ENCODE data around the gene AKR1D1. TPM values are rescaled to one million over a fixed set of nuclear protein-coding genes. Genes with fewer than 3 reads are reported as not detected.

AKR1D1 gene
- total RNA-seq, 2 experiments from 2014 or later = not detected

DNA sequence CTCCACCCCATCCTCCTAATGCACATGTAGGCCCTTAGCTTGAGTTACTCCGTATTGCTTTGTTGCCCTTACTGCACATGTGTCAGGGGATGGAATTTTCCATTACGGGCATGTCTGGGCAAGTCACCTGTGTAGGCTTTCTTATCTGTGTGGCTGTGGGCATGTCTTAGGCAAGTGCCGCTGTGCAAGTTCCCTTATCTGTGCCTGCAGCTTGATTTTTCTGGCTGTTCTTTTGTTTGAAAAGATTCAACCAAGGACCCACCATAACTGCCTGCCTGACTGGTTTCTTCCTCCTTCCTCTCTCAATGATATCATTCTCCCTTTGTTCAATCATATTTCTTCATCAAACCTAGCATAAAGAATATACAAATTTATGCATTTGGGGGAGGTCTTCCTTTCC lies 88.5 kb downstream of the AKR1D1 start:
- H3K9me3 Mint-ChIP-seq = peaks cover 16% of the 10 kb centered on the region
- H3K36me3 Mint-ChIP-seq (ENCODE audit: low read depth) = peaks cover 8% of the 10 kb centered on the region
- intact Hi-C loops (cut with micrococcal nuclease) = loop anchor here (10.0 kb wide), 1 partner anchor 700 kb away; no protein-coding TSS in a partner anchor
- POLR2A ChIA-PET = no interaction called here
- peaks cover 6% of the 10 kb centered on the region for H3K27me3 Mint-ChIP-seq
- TF ChIP-seq, protein P1, sequence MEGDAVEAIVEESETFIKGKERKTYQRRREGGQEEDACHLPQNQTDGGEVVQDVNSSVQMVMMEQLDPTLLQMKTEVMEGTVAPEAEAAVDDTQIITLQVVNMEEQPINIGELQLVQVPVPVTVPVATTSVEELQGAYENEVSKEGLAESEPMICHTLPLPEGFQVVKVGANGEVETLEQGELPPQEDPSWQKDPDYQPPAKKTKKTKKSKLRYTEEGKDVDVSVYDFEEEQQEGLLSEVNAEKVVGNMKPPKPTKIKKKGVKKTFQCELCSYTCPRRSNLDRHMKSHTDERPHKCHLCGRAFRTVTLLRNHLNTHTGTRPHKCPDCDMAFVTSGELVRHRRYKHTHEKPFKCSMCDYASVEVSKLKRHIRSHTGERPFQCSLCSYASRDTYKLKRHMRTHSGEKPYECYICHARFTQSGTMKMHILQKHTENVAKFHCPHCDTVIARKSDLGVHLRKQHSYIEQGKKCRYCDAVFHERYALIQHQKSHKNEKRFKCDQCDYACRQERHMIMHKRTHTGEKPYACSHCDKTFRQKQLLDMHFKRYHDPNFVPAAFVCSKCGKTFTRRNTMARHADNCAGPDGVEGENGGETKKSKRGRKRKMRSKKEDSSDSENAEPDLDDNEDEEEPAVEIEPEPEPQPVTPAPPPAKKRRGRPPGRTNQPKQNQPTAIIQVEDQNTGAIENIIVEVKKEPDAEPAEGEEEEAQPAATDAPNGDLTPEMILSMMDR (IDR thresholded peaks at IDR 0.05) = no peak
- ATAC-seq (no peak), DNase-seq (no peak)
- no peak overlapping the region for H3K27ac Mint-ChIP-seq
- H3K4me3 Mint-ChIP-seq = no peak overlapping the region
- CTCF ChIA-PET = no interaction called here
- peaks cover 7% of the 10 kb centered on the region for H3K4me1 Mint-ChIP-seq (ENCODE audit: low read depth)

DNA sequence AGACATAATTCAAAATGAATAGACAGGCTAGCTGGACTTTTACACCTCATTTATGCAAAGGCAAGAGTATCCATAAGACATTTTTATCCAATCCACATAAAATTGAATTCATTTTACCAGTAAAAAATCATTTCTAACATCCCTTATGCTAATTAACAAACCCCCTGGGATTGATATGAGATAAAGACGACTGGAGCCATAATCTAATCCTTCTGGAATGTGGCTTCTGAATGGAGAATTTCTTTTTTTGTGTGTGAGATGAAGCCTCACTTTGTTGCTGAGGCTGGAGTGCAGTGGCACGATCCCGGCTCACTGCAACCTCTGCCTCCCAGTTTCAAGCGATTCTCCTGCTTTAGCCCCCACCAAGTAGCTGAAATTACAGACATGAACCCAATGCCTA lies 90.4 kb downstream of the AKR1D1 start:
- no peak for ATAC-seq
- no peak for DNase-seq
- Mint-ChIP-seq H3K36me3 (ENCODE audit: low read depth) (peaks cover 8% of the 10 kb centered on the region), H3K9me3 (peaks cover 16% of the 10 kb centered on the region), H3K27ac (no peak overlapping the region), H3K4me1 (ENCODE audit: low read depth) (peaks cover 14% of the 10 kb centered on the region), H3K4me3 (no peak overlapping the region), H3K27me3 (peaks cover 9% of the 10 kb centered on the region)
- TF ChIP-seq, protein P1 (IDR thresholded peaks at IDR 0.05) = no peak
- ChIA-PET POLR2A (no interaction called here), CTCF (interaction anchor here (1.5 kb wide), 1 partner anchor 572 kb away, joined by 7 read pairs; no protein-coding TSS in a partner anchor)
- intact Hi-C loops (cut with micrococcal nuclease) = loop anchor here (10.0 kb wide), 1 partner anchor 698 kb away; no protein-coding TSS in a partner anchor

DNA sequence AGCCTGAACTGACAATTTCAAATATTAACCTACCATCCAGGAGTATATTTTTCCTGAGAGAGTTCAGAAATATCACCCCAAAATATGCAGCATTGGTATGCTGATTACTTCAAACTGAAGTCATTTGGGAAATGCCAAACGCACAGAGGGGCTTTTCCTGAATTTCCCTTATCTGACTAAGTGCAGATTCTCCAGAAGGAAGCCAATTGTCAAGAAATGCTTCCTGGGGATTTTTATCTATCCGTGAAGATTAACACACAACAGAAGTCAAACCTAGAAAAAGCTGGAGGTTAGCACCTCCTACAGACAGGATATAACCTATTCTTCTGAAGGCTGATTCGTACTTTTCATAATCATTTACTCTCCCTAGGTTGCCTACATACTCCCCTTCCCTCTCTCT lies 91.0 kb downstream of the AKR1D1 start:
- Mint-ChIP-seq H3K4me1 (ENCODE audit: low read depth) (peaks cover 14% of the 10 kb centered on the region), H3K36me3 (ENCODE audit: low read depth) (peaks cover 8% of the 10 kb centered on the region), H3K4me3 (no peak overlapping the region), H3K9me3 (peaks cover 16% of the 10 kb centered on the region), H3K27me3 (peaks cover 9% of the 10 kb centered on the region), H3K27ac (no peak overlapping the region)
- TF ChIP-seq, protein P1 (IDR thresholded peaks at IDR 0.05) = no peak
- CTCF ChIA-PET = no interaction called here
- POLR2A ChIA-PET = no interaction called here
- intact Hi-C loops (cut with micrococcal nuclease) = loop anchor here (10.0 kb wide), 1 partner anchor 698 kb away; no protein-coding TSS in a partner anchor
- ATAC-seq (no peak), DNase-seq (no peak)

DNA sequence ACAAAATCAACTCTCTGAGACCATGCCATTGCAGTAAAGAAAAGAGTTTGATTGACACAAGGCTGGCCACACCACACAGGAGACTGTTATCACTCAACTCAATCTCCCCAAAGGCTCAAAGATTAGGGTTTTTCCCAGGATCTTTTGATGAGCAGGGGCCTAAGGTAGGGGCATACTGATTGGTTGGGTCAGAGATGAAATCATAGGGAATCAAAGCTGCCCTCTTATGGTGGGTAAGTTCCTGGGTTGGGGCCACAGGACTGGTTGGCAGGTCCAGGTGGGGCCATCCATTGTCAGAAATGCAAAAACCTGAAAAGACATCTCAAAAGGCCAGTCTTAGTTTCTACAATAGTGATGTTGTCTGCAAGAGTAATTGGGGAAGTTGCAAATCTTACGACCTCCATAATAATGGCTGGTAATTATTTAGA lies 91.6 kb downstream of the AKR1D1 start:
- peaks cover 9% of the 10 kb centered on the region for H3K27me3 Mint-ChIP-seq
- ATAC-seq (no peak), DNase-seq (no peak)
- peaks cover 14% of the 10 kb centered on the region for H3K4me1 Mint-ChIP-seq (ENCODE audit: low read depth)
- H3K27ac Mint-ChIP-seq = no peak overlapping the region
- H3K36me3 Mint-ChIP-seq (ENCODE audit: low read depth) = peaks cover 8% of the 10 kb centered on the region
- H3K4me3 Mint-ChIP-seq = no peak overlapping the region
- intact Hi-C loops (cut with micrococcal nuclease) = loop anchor here (10.0 kb wide), 1 partner anchor 697 kb away; no protein-coding TSS in a partner anchor
- TF ChIP-seq, protein P1 (IDR thresholded peaks at IDR 0.05) = no peak
- CTCF ChIA-PET = no interaction called here
- POLR2A ChIA-PET = no interaction called here
- H3K9me3 Mint-ChIP-seq = peaks cover 16% of the 10 kb centered on the region

Other genes with a start within 250 kb of the AKR1D1 start
- gene DGKI, start 229.5 kb upstream of the AKR1D1 start, total RNA-seq = under 1 TPM; 0.38 to 0.65 TPM
- 10 to 100 TPM; 21.0 to 24.4 TPM for gene CREB3L2, start 74.4 kb upstream of the AKR1D1 start, total RNA-seq

Data from activated CD8-positive, alpha-beta T cell treated with anti-CD3 and anti-CD28 coated beads for 36 hours (primary cell).